A549 treated with Hydrocortisone at 1 μM for 4 hours (cell line): ENCODE measurements around the gene PRAMEF6. TPM values are rescaled to one million over a fixed set of nuclear protein-coding genes. Genes with fewer than 3 reads are reported as not detected.

Experiments used
- total RNA-seq: library from RNA; stranded (reverse); fragments of 200-300 nt; extraction: Qiagen RNA extraction; gene quantifications from 5 replicates; pipeline ENCODE4 v1.2.3, GENCODE V29; 2022

PRAMEF6 gene
- not detected in 5 replicates for total RNA-seq

DNA sequence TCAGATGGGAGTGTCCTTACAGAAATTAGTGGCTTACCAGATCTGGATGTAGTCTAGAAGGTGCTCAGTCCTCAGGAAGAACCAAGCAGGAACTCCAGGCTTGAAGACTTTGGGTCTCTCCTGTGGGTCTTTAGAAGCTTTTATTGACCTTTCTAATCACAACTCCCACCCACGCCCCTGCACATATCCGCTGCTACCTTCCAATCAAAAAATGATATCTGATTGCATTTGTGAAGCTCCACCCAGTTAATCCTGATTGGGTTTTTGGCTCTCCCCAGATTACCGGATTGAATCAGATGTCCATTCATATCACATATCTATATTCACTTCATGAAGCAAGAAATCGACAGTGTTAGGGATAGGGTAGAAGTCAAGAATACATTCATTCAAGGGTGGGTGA is at the start of gene PRAMEF6:
Gene PRAMEF6, minus strand, starts transcription at position 101 of the 400 bp plus-strand sequence. CDS start 5,062 bp downstream, outside the sequence.

GRCh38 chr1:12916310-12916709 is 31.1 kb downstream of the PRAMEF6 start, which contains the start of gene PRAMEF7:
PRAMEF7 (plus strand) TSS chr1:12916610; CDS start chr1:12917693, 1,083 bp downstream.

GRCh38 chr1:12898170-12898569 is 49.2 kb downstream of the PRAMEF6 start, which contains the start of gene PRAMEF10:
PRAMEF10 (minus strand) TSS chr1:12898270; CDS start chr1:12895847, 2,423 bp downstream.

Other genes starting within 250 kb of the PRAMEF6 start
- not detected in 5 replicates for gene AADACL3, start 231.5 kb downstream of the PRAMEF6 start, total RNA-seq
- not detected in 5 replicates for gene CFAP107, start 201.4 kb downstream of the PRAMEF6 start, total RNA-seq
- not detected in 5 replicates for gene PRAMEF12, start 173.8 kb downstream of the PRAMEF6 start, total RNA-seq
- gene PRAMEF1, start 156.2 kb downstream of the PRAMEF6 start, total RNA-seq: 0.08 TPM in 2 of 5 replicates, not detected in the others
- gene PRAMEF11, start 116.2 kb downstream of the PRAMEF6 start, total RNA-seq: not detected in 5 replicates
- gene HNRNPCL1, start 98.9 kb downstream of the PRAMEF6 start, total RNA-seq: not detected in 5 replicates
- 0.08 to 0.13 TPM (median 0.08 TPM) in 4 of 5 replicates, not detected in the other for gene PRAMEF2, start 90.5 kb downstream of the PRAMEF6 start, total RNA-seq
- gene PRAMEF4, start 61.4 kb downstream of the PRAMEF6 start, total RNA-seq: not detected in 5 replicates
- gene PRAMEF10, start 49.3 kb downstream of the PRAMEF6 start, total RNA-seq: not detected in 5 replicates
- not detected in 5 replicates for gene PRAMEF7, start 31.0 kb downstream of the PRAMEF6 start, total RNA-seq
- gene PRAMEF27, start 109.0 kb upstream of the PRAMEF6 start, total RNA-seq: not detected in 5 replicates
- not detected in 5 replicates for gene HNRNPCL3, start 113.2 kb upstream of the PRAMEF6 start, total RNA-seq
- gene PRAMEF25, start 123.2 kb upstream of the PRAMEF6 start, total RNA-seq: not detected in 5 replicates
- not detected in 5 replicates for gene HNRNPCL2, start 169.3 kb upstream of the PRAMEF6 start, total RNA-seq
- not detected in 5 replicates for gene PRAMEF26, start 208.4 kb upstream of the PRAMEF6 start, total RNA-seq
- gene HNRNPCL4, start 218.1 kb upstream of the PRAMEF6 start, total RNA-seq: not detected in 5 replicates
- gene PRAMEF9, start 224.3 kb upstream of the PRAMEF6 start, total RNA-seq: not detected in 5 replicates